NCI-H82 treated with DMSO at 0.1 percent for 48 hours (cell line): ENCODE measurements around the gene TGFB1I1.

Experiments
- DNase-seq: peaks from one replicate; lab custom pipeline; 2025; ENCODE audit not compliant: unreplicated experiment; lab: John Stamatoyannopoulos, UW

TGFB1I1 gene

DNA sequence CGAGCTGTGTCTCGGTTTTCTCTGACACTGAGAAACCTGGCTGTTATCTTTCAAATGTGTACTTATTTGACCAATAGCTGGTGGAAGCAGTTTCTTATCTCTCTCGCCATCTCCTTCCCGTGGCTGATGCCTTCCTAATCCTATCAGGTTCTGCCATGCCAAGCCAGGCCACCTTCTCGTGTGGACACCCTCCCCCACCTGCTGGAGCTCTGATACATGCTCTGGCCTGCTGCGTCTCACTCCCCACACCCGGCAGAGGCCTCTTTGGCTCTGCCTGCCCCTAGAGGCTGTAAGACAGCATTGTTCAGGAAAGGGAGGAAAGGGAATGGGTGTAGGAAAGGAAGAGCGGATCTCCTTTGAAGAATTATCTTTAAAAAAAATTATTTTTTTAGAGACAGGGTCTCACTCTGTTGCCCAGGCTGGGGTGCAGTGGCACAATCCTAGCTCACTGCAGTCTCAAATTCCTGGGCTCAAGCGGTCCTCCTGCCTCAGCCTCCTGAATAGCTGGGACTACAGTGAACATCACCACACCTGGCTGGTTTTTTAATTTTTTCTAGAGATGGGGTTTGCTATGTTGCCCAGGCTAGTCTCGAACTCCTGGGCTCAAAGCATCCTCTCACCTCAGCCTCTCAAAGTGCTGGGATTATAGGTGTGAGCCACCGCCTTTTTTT, 20.1 kb upstream of the TGFB1I1 start:
- DNase-seq, result peak; percentile 52

- no peak for DNase-seq
These were observed 19.3 kb upstream of the TGFB1I1 start for GRCh38 chr16:31452631-31453106.

DNA sequence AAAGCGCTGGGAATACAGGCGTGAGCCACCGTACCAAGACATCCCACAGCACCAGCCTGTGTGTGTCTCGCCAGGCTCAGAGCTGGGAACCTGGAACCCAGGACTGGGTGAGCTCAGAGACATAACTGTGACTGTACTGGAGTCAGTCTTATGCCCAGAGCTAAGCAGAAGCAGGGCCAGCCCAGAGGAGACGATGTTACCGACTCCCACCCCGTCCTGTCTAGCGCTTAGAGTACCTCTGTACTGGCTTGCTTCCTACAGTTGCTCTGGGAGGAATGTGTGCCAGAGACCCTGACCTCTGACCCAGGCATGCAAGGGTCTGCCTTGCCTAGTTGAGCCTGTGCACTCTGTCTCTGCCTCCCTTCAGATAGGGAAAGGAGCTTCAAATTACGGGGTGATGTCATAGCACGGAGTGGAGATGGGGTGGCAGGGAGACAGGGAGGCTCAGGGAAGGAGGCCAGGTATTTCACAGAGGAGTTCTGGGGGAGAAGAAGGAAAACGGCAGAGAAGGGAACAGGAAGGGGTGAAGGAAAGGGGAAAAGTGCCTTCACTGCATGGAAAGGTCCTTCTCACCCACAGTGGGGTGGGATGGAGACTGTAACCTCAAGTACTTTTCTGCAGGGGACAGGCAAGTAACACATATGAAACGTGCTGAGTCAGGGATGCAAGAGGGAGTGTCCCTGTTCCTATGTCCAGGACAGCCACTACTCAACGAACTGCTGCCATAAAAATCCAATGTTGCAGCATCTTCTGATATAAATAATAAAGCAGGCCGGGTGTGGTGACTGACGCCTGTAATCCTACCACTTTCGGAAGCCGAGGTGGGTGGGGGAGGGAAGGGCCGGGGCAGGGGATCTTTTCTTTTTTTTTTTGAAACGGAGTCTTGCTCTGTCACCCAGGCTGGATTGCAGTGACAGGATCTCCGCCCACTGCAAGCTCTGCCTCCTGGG, 18.4 kb upstream of the TGFB1I1 start:
- DNase-seq, result no peak

GRCh38 chr16:31455601-31456314, 16.2 kb upstream of the TGFB1I1 start:
- DNase-seq, result no peak

DNA sequence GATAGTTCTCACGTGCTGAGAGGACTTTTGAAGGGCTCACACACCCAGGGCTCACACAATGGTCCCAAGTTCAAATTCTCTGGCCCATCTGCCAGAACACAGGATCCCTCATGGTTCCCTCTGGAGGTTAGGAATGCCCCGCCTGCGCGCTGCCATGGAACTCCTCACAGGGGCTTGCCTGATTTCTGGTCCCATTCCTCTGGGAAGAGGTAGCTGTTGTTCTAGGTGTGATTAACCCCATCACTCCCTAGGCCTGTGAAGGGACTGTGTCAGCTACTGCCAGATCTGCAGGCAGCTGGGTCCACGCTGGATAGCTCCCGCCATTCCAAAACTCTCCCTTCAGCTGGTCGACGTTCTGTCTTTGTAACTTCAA, 15.0 kb upstream of the TGFB1I1 start:
- no peak for DNase-seq

GRCh38 chr16:31458073-31458843, 13.7 kb upstream of the TGFB1I1 start:
- DNase-seq, result no peak

DNA sequence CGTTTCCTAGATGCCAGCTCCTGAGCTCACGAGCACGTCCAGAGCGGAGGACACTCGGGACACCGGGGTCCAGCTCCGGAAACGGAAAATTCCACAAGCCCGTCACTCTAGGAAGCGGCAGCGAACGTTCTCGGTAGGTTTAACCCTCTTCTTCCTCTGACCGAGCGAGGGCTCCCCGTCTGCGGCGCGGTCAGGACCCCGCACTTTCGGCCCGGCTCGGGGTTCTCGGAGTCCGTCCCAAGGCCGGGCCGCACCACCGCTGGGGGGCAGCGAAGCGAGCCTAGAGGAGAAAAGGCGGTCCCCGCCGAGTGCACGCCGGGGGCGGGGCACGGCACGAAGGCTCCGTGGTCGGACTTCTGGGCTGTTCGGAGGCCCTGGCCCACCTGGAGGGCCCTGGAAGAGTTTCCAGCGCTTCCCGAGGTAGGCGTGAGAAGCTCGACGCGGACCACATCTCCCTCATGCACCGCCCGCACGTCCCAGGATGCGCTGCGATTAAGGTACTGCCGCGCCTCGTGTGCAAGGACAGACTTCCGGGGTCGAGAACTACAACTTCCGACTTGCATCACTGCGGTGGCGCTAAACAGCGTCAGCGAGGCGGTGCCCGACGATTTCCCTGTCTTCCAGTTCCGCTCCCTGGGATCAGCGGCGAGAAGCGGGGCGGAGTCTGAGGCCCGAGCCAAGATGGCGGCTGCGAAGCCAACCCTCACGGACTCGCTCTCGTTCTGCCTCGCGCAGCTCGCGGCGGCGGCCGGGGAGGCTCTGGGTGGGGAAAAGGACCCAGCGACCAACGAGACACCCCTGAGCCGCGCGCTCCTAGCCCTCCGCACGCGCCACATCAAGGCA, 12.9 kb upstream of the TGFB1I1 start, which contains the start of gene ARMC5:
Gene ARMC5 (plus strand): TSS at position 658 of the 843 bp plus-strand sequence. CDS start 24 bp downstream, at position 682.
- DNase-seq, result peak; percentile 88

GRCh38 chr16:31459687-31460581, 12.0 kb upstream of the TGFB1I1 start:
- DNase-seq, result peak; percentile 96

DNA sequence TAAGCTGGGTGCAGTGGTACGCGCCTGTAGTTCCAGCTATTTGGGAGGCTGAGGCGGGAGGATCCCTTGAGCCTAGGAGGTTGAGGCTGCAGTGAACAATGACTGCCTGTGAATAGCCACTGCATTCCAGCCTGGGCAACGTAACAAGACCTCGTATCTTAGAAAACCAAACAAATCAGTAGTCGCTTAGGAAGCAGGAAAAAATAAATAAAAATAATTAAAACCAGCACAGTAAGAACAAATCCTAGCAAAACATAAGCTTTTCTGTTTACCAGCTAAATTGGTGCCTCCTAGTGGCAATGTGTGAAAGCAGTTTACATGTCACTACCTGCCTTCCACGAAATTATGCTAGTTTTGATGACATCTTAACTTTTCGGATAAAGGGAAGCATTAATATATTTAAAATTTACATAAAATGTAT, 11.4 kb upstream of the TGFB1I1 start:
- DNase-seq, result peak; percentile 5

- DNase-seq, result no peak
These were observed 10.6 kb upstream of the TGFB1I1 start for GRCh38 chr16:31461201-31461920.

DNA sequence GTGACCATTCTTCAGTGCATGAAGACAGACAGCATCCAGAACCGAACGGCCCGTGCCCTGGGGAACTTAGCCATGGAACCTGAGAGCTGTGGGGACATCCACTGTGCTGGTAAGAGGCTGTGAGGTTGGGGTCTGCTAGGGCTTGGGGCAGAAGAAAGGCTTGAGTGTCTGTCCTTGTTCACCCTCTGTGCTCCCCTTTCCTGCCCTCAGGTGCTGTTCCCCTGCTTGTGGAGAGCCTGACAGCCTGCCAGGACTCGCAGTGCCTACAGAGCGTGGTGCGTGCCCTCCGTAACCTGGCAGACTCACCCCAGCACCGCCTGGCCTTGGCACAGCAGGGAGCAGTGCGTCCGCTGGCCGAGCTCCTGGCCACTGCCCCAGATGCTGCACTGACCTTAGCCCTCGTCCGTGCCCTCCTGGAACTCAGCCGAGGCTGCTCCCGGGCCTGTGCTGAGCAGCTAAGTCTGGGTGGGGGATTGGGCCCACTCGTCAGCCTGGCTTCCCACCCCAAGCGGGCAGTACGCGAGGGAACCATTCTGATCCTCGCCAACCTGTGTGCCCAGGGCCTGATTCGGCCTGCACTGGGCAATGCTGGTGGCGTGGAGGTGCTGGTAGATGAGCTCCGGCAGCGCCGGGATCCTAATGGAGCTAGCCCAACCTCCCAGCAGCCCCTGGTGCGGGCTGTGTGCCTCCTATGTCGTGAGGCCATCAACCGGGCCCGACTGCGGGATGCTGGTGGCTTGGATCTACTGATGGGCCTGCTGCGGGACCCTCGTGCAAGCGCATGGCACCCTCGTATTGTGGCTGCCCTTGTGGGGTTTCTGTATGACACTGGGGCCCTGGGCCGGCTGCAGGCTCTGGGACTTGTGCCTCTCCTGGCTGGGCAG, 9.8 kb upstream of the TGFB1I1 start:
- no peak for DNase-seq

DNA sequence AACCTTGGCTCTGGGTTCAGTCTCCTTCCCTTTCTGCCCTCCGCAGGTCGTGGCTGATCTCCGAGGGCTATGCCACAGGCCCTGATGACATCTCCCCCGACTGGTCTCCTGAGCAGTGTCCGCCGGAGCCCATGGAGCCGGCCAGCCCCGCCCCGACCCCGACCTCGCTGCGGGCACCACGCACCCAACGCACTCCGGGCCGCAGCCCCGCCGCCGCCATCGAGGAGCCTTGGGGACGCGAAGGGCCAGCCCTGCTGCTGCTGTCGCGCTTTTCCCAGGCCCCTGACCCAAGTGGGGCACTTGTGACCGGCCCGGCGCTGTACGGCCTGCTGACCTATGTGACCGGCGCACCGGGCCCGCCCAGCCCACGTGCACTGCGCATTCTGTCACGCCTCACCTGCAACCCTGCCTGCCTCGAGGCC, 7.6 kb upstream of the TGFB1I1 start:
- DNase-seq, result no peak

- DNase-seq, result no peak
These were observed 7.1 kb upstream of the TGFB1I1 start for GRCh38 chr16:31464781-31465260.

- no peak for DNase-seq
These were observed 6.1 kb upstream of the TGFB1I1 start for GRCh38 chr16:31465788-31466370.

DNA sequence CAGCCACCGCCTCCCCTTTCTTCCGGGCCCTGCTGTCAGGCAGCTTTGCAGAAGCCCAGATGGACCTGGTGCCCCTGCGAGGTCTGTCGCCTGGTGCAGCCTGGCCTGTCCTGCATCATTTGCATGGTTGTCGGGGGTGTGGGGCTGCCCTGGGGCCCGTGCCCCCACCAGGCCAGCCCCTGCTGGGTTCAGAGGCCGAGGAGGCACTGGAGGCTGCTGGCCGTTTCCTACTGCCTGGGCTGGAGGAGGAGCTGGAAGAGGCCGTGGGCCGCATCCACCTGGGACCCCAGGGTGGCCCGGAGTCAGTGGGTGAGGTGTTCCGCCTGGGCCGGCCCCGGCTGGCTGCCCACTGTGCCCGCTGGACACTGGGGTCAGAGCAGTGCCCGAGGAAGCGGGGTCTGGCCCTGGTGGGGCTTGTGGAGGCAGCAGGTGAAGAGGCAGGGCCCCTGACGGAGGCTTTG, 5.5 kb upstream of the TGFB1I1 start:
- DNase-seq, result no peak

GRCh38 chr16:31467151-31467773, 4.7 kb upstream of the TGFB1I1 start:
- DNase-seq, result no peak
